Raji (cell line): ENCODE data around the gene GADD45G.

ENCODE experiments used
- POLR2A ChIP-seq: IDR thresholded peaks from 2 replicates; pipeline ENCODE4 v1.6.1; 2011; ENCODE audit warnings: low read depth, low read length, control low read depth; ENCODE audit not compliant: insufficient read depth

Gene GADD45G

GRCh38 chr9:89629081-89629976, 24.5 kb downstream of the GADD45G start:
- no peak for TF ChIP-seq POLR2A

GRCh38 chr9:89630508-89630907, 25.7 kb downstream of the GADD45G start:
- no peak for TF ChIP-seq POLR2A

GRCh38 chr9:89631384-89631783, 26.6 kb downstream of the GADD45G start:
- TF ChIP-seq POLR2A = no peak

GRCh38 chr9:89632192-89632733, 27.5 kb downstream of the GADD45G start:
- TF ChIP-seq POLR2A = no peak

GRCh38 chr9:89632736-89633135, 27.9 kb downstream of the GADD45G start:
- no peak for TF ChIP-seq POLR2A

- TF ChIP-seq POLR2A = no peak
Observed at GRCh38 chr9:89633404-89633803, 28.6 kb downstream of the GADD45G start.

GRCh38 chr9:89633920-89634319, 29.1 kb downstream of the GADD45G start:
- no peak for TF ChIP-seq POLR2A

GRCh38 chr9:89634995-89635742, 30.4 kb downstream of the GADD45G start:
- TF ChIP-seq POLR2A = no peak

GRCh38 chr9:89635816-89636215, 31.0 kb downstream of the GADD45G start:
- no peak for TF ChIP-seq POLR2A

- TF ChIP-seq POLR2A = no peak
Observed at GRCh38 chr9:89637787-89638186, 33.0 kb downstream of the GADD45G start.

- TF ChIP-seq POLR2A = no peak
Observed at GRCh38 chr9:89638359-89638758, 33.5 kb downstream of the GADD45G start.

GRCh38 chr9:89638893-89639292, 34.1 kb downstream of the GADD45G start:
- TF ChIP-seq POLR2A = no peak

- TF ChIP-seq POLR2A = no peak
Observed at GRCh38 chr9:89639367-89639795, 34.6 kb downstream of the GADD45G start.

GRCh38 chr9:89639961-89640360, 35.1 kb downstream of the GADD45G start:
- TF ChIP-seq POLR2A = no peak

- TF ChIP-seq POLR2A = no peak
Observed at GRCh38 chr9:89640361-89640760, 35.5 kb downstream of the GADD45G start.

GRCh38 chr9:89640801-89641200, 36.0 kb downstream of the GADD45G start:
- TF ChIP-seq POLR2A = no peak
